IPS DF 4.7 (cell line): ENCODE results near the gene SGMS1.
"Not testable (repeated sequence)": the region's sequence is repeated elsewhere in the genome, so short reads cannot be mapped to it uniquely, and the experiment has no call there.

Experiments used
- DNase-seq: peaks from one replicate; pipeline ENCODE4 v3.0.0-alpha.2; 2013; ENCODE audit warnings: low spot score; ENCODE audit errors: extremely low read depth

Gene SGMS1

DNA sequence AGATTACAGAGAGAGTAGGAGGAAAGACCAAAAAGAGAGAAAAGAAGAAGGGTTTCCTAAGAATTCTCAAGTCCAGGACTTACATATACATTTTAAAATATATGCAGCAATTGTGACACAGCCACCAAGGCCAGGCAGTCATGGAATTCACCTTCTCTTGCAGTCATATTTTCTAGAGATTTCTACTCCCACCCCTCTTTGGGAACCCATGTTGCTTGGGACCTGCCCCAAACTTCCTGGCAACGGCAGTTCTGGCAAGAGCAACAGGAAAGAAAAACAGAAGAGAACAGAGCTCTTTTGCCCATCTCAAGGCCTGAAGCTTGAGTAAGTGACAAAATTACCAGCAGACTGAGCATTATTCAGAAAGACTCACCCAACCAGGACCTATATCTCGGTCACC is 244.1 kb downstream of the SGMS1 start:
- no peak for DNase-seq

DNA sequence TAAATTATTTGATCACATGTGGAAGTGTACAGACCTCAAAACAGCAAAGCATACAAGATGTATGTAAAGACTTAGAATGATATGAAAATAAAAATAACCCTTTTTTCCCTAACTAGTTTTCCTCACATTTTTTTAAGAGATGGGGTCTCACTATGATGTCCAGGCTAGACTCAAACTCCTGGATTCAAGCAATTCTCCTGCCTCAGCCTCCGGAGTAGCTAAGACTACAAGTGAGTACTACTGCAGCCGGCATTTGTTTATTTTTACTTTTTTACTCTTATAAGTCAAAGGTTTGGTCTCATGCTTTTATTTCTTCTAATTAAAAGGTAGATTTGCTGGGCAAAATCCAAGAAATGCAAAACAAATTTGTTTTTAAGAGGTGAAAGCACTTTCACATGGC is 248.0 kb downstream of the SGMS1 start:
- DNase-seq, result no peak

DNA sequence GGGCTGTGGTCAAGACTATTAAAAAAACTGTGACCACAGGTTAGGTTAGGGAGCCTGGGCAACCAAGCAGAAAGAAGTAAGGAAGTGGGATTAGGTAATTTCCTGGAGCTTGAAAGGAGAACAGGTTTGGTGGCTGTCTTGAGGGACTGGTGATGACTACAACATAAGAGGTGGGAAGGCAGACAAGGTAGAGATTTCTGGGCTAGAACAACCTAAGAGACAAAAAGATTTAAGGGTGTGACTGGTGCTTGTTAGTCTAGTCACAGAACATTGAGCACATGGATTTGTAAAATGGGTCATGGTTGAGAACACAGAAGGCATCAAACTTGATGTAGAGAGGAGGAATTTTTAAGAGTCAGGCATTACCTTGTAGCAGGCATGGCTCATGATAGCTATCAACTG is 248.7 kb downstream of the SGMS1 start:
- DNase-seq, result no peak

DNA sequence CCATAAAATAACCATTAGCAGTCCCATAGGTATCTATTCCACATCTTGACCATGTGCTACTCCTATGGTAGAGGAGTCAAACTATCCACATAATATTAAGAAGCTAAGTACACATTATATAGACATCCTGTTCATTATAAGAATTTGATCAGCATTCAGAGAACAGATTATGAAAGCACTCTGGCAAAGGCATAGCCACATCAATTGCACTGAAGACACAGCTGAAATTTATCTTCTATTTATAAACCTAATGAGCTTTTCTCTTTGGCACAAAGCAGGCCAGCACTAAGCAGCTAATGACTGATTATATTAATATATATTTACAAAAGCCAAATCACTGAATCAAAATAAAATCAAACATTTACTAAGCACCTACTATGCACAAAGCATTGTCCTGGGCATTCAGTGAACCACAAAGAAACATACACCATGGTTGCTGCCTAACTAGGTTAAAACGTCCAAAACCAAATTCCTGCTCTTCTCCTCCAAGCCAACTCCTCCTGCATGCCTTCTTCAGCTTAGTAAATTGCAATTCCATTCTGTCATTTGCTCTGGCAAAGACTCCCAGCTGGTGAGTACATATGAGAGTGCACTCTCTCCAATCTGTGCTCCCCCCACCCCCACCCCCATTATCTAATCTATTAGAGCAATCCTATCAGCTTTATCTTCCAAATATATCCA is 249.8 kb downstream of the SGMS1 start:
- no peak for DNase-seq

DNA sequence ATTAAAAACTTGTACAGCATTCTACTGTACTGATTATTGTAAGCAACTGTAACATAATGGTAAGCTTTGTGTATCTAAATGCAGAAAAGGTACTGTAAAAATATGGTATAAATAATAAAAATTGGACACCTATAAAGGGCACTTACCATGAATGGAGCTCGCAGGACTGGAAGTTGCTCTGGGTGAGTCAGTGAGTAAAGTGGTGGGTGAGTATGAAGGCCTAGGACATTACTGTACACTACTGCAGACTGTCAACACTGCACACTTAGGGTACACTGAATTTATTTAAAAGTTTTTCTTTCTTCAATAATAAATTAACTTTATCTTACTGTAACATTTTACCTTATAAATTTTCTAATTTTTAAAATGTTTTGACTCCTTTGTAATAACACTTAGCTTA is 253.8 kb downstream of the SGMS1 start:
- DNase-seq, result no peak

DNA sequence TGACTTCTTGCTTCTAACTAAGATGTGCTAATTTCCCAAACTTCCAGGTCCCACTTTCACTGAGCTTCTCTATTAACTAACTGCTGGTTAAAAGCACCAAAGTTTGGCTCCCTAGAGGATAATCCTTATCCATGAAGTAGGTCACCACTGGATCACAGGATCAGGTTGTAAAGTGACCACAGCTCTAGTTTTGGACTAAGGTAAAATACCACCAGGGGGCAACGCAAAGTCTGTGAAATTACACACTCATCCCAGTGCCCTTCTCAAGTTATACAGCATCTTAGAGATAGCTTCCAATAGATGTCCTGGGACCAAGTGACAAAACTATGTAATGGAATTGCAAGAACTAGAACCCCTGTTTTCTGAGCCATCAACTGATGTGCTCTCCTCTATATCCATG is 256.0 kb downstream of the SGMS1 start:
- DNase-seq, result peak; percentile 36

DNA sequence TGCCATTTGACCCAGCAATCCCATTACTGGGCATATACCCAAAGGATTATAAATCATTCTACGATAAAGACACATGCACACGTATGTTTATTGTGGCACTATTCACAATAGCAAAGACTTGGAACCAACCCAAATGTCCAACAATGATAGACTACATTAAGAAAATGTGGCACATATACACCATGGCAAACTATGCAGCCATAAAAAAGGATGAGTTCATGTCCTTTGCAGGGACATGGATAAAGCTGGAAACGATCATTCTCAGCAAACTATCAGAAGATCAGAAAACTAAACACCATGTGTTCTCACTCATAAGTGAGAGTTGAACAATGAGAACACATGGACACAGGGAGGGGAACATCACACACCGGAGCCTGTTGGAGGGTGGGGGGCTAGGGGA is 257.3 kb downstream of the SGMS1 start:
- not testable (repeated sequence) for DNase-seq

DNA sequence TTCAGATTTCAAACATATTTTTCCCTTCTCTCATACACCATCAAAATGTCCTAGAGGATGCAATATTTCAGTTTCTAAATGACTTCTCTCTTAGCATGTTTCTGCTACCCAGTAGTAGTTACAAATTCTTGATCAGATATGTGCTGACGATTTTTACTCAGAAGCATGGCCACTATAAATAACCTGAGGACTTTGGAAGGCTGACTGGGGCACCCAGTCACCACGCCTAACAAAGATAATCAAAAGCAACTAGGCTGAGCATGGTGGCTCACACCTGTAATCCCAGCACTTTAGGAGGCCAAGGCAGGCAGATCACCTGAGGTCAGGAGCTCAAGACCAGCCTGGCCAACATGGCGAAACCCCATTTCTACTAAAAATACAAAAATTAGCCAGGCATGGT is 259.0 kb downstream of the SGMS1 start:
- DNase-seq, result not testable (repeated sequence)

DNA sequence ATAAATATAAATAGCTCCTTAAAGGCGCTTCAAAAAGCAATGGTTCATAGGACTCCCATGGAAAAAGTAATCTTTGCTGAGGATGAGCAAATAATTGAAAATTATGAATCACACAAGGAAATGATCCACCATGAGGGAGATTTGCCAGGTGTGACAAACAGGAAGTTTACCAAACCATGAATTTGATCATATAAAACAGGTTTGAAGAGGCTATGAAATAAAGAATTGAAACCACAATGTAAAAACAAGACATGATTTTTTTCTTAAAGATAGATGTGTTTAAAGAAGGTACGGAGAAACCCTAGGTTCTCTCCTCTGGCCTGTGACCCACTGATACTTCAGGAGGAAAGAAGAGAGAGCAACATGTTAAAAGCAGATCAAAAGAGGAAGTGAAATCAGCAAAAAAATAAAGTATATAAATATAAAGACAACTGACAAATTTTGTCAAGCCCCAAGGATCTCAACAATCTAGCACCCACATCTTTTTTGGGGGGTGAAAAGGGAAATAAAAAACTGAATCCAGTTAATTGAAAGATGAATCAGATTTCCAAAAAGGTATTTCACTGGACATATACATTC is 261.1 kb downstream of the SGMS1 start:
- DNase-seq, result no peak

DNA sequence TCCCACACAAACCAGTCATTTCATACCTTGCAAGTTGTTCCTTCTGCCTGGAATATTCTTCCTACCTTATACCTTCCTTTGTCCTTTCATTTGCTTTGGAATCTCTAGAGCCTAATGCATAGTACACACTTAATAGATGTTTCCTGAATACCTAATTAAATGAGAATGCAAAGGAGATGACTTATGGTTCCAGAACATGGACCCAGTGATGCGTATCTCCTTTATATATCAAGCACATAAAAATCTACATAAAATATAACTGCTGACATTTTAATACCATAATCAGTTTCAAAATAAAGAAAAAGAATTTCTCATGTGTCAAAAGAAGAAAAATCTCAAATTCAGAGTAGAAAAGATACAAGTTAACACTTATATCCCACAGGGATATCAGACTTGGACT is 261.8 kb downstream of the SGMS1 start:
- no peak for DNase-seq

DNA sequence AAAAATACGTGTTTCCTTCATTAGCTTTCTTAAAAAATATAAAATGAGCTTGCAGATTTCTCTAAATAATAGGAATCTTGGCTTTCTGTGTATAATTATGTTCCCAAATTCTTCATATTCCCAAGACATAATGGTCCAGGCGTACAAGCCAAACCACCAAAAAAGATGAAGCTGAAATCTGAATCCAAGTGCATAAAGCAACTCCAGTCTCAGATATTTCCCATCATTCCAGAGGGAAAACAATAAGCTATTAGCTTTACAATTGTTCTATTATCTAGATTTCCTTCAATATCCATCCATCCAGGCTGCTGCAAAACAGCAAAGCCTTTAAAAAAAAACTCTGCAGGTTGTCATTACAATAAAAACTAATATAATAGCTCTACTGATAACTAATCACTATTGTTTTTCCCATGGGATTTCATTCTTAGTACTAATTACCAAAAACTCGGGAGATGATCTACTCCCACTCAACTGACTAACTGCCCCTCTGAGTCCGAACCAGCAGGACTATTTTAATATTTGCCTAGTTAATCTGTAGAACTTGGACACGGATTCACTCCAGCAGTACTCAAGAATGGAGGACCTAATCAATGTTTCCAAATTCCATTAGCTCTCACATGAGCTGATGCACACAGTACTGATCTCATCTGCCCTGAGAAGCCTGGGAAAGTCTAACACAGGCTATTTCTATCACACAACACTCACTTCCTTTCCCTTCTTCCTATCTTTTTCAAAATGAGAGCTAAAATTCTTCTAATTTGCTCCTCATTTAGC is 263.5 kb downstream of the SGMS1 start:
- no peak for DNase-seq

DNA sequence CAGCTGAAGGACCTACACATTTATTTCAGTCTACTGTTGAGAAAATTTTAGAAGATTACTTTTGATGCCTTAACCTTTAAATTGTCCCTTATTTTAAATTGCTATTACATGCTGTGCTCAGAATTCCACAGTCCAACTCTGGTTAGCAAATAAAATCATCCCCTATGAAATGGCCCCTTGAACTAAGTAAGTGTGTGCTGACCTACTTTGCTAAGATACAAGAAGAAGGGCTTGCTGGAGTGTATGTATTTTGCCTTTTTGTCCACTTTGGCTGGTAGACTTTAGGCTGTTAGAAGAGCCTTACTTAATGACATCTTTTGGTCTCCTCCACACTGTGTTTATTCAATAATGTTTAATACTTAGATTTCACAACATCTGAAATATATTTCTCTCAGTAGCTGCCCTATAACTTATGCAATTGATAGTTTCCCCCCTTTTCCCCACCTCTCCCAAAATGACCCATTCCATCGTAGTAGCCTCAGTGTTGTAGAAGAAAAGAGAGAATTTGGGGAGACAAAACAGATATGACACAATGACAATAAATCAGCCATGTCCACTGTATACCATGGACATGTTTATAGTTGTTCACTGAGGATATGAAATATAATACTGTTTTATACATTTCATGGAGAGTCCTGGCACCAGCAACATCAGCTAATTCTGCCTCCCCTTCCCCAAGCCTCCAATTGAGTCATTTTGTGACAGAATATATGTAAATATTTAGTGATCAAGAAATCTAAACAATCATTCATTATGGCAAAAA is 264.6 kb downstream of the SGMS1 start:
- DNase-seq, result no peak

DNA sequence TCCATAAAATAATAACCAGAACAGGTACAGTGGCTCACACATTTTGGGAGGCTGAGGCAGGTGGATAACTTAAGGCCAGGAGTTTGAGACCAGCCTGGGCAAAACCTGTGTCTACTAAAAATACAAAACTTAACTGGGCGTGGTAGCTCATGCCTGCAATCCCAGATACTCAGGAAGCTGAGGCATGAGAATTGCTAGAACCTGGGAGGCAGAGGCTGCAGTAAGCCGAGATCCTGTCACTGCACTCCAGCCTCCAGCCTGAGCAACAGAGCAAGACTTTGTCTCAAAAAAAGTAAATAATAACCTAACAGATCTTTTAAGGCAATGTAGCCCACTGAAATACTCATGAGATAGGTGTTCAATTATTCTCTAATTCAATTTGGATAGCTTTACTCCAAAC is 265.3 kb downstream of the SGMS1 start:
- no peak for DNase-seq

DNA sequence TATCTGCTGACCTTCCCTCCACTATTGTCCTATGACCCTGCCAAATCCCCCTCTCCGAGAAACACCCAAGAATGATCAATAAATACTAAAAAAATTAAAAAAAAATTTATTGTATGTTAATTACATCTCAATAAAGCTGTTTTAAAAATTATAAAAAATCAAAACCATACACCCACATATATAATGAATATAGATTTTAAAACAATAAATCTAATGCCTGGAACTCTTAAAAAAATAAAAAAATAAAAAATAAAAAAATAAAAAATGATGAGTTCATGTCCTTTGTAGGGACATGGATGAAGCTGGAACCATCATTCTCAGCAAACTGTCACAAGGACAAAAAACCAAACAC is 267.3 kb downstream of the SGMS1 start:
- not testable (repeated sequence) for DNase-seq

DNA sequence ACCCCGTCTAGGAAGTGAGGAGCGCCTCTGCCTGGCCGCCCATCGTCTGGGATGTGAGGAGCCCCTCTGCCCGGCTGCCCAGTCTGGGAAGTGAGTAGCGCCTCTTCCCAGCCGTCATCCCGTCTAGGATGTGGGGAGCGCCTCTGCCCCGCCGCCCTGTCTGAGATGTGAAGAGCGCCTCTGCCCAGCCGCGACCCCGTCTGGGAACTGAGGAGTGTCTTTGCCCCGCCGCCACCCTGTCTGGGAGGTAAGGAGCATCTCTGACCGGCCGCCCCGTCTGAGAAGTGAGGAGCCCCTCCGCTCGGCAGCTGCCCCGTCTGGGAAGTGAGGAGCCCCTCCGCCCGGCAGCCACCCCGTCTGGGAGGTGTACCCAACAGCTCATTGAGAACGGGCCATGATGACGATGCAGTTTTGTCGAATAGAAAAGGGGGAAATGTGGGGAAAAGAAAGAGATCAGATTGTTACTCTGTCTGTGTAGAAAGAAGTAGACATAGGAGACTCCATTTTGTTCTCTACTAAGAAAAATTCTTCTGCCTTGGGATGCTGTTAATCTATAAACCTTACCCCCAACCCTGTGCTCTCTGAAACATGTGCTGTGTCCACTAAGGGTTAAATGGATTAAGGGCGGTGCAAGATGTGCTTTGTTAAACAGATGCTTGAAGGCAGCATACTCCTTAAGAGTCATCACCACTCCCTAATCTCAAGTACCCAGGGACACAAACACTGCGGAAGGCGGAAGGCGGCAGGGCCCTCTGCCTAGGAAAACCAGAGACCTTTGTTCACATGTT is 267.9 kb downstream of the SGMS1 start:
- not testable (repeated sequence) for DNase-seq

DNA sequence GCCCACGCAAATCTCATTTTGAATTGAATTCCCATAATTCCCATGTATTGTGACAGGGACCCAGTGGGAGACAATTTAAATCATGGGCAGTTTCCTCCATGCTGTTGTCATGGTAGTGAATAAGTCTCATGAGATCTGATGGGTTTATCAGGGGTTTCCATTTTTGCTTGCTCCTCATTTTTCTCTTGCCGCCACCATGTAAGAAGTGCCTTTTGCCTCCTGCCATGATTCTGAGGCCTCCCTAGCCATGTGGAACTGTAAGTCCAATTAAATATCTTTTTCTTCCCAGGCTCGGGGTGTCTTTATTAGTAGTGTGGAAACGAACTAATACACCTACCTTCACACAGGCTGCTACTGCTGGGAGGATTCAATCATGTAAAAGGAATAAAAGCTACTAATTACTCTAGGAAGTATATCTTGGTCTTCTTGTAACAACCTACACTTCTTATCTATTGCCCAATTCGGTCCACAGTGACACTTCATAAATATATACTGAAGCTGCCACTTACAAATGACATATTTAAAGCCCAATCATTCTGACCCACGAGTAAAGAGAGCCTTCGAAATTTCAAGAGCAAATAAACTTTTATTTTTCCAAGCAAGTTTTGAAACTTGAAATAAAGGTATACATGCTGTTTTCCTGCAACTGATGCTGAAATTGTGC is 272.1 kb downstream of the SGMS1 start:
- DNase-seq, result no peak

DNA sequence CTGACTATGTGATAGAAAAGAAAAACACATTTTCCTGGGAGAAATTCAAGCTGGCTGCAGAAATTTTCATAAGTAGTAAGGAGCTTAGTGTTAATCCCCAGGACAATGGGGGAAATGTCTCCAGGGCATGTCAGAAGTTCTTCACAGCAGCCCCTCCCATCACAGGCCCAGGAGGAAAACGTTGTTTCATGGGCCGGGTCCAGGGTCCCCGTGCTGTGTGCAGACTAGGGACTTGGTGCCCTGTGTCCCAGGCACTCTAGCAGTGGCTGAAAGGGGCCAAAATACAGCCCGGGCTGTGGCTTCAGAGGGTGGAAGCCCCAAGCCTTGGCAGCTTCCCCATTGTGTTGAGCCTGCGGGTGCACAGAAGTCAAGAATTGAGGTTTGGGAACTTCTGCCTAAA is 273.4 kb downstream of the SGMS1 start:
- no peak for DNase-seq

DNA sequence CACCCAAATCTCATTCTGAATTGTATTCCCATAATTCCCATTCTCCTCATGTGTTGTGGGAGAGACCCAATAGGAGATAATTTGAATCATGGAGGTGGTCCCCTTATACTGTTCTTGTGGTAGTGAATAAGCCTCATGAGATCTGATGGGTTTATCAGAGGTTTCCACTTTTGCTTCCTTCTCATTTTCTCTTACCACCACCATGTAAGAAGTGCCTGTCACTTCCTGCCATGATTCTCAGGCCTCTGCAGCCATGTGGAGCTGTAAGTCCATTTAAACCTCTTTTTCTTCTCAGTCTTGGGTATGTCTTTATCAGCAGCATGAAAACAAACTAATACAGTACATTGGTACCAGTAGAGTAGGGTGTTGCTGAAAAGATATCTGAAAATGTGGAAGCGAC is 274.2 kb downstream of the SGMS1 start:
- no peak for DNase-seq

DNA sequence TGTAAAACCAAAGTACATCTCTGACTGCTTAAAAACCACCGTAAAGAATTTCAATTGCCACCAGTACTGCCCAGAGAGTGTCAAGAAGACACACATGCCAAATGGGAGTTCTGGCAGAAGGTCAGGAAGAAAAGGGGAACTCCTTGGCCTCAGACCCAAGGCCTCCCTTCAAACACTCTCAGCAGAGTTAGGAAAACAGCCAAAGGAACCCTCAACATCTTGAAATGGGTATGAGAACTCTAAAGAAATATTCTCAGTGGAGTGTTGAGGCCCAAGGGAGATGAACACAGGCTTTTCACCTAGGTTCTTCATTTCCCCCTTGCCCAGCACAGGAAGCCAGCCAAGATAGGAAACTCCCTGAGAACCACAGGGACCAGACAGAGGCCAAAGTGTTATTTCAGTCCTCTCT is 276.4 kb downstream of the SGMS1 start:
- DNase-seq, result no peak

DNA sequence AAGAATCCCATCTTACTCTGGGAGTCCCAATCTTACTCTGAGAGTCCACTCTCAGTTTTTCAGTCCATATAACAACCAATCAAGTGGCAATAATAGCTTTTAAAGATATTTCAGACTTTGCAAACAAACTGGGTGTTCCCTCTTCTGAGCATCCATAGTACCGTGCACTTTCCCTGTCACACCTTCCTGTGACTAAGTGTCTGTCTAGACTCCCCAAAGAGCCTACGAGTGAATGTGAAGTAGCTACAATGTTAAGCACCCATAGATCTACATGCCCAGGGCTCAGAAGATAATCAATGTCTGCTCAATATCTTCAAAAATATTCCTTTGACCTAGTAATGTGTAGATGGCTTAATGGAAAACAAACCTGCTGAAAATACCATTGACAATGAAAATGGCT is 276.8 kb downstream of the SGMS1 start:
- DNase-seq, result no peak

DNA sequence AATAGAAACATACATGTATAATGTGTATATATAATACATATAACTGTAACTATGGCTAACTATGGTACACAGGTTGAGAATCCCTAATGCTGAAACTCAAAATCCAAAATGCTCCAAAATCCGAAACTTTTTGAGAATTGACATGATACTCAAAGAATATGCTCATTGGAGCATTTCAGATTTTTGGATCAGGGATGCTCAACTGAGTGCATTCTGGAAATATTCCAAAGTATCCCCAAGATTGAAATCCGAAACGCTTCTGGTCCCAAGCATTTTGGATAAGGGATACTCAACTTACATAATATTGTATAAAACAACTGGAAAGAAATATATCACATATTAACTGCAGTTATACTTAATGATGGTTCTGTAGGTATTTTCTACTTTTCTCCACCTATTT is 278.2 kb downstream of the SGMS1 start:
- no peak for DNase-seq
